EL (cell line): ENCODE data around the gene NATD1.
A peak's percentile ranks its signal among the peaks of the same experiment; 100 is the strongest.

Source experiments
- DNase-seq: peaks from one replicate; pipeline ENCODE4 v3.0.0-alpha.2; 2016

NATD1 gene

DNA sequence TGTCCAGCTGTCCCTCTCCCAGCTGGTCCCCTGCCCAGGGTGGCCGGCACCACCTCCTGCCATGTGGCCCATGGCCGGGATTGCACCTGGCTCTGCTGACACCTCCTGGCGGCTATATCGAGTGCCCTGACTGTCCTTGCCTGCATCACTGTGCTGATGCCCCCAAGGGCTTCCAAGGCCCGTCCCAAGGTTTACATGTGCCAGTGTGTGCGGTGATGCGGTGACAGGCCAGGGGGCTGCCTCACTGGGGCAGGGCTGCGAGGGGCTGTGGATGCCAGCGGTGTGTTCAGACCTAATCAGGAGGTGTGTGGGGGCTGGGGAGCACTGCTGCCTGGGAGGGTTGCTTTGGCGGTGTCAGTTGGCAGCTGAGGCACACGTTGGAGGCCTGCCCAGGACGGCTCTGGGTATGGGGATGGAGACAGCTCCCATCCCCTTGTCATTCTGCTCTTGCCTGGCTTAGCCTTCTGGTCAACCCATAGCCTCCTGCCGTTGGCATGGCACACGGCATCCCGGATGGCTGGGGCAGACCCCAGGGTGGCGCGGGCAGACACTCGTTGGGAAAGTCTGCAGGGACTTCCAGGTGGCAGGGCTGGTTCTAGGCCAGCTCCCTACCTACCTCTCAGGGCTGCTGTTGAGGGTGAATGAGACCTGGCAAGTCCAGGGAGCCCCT, 36.8 kb upstream of the NATD1 start:
- DNase-seq = no peak

DNA sequence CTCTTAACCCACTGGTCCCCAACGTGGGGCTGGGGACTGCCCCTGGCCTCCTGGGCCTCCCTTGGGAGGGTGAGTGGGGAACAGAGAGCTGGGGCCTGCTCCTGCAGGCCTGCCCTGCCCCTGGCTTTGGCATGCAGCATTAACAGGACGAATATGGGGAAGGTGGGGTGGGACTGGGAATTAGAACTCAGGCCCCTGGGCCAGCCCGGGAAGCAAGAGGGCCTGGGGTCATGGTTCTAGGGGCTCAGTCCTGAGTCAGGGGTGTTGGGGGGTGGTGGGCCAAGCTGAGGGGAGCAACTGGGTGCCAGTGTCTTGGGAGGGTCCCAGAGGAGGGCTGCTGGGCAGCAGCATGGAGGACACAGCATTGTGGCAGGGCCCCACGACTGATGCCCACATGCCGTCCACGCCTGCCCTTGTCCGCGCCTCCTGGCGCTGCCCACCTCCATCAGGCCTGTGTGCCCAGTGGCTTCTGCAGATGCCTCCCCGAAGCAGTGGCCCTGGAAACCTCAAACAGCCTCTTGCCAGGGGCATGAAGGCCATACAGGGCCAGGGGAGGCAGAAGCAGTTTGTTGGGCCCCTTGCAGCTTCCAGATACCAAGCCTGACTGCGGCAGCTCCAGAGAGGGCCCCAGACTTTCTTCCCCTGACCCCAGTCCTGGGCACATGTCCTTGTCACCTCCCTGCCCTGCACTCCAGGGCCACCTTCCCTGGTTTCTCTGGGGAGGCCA, 36.1 kb upstream of the NATD1 start:
- DNase-seq = no peak

DNA sequence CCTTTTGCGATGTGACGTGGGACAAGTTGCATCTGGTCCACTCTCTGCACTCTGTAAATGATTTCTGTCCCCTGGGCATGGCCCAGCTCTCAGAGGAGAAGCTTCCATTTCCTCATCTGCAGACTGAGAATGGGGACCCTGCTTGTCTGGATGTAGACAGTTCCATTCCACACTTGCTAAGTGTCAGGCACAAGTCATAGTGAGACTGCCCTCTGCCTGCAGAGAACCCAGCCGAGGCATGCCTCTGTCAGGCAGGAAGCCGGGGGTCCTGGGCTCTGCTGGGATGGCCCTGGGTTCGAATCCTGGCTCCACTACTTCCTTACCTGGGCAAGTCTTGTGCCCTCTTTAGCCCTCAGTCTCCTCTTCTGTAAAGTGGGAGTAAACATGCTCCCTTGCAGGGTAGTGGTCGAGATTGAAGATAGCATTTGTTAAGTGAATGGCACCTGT, 35.4 kb upstream of the NATD1 start:
- peak; percentile 29 for DNase-seq

DNA sequence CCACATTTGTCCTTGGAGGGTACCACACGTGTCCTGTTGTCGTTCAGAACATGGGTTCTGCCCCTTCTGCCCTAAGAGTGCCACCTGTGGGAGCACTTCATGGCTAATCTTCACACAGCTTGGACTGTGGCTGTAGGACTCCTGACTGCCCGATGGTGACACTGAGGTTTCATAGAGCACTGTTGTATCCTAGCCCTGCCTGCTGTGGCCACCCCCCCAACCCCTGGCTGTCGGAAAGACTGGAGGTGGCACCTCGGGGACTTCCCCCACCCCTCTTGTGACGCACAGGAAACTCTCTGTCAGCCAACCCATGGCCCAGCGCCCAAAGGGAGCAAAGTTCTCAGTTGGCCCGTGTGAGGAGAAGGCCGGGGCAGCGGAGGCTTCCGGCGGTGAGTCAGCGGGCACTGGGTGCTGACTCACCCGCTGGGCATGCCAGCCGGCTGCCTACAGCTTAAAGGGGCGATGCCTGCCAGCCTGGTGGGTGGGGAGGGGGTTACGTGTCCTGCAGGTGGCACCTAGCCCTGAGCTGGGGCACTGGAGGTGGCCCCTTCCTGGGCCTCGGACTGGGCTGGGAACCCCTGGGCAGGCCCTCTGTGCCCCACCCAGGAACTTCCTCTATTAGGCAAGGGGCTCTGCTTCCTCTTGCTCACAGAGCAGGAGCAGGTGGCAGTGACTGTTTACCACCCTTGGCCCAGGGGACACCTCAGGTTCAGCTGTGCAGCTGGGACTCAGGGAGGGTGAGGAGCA, 34.7 kb upstream of the NATD1 start:
- DNase-seq = peak; percentile 99

DNA sequence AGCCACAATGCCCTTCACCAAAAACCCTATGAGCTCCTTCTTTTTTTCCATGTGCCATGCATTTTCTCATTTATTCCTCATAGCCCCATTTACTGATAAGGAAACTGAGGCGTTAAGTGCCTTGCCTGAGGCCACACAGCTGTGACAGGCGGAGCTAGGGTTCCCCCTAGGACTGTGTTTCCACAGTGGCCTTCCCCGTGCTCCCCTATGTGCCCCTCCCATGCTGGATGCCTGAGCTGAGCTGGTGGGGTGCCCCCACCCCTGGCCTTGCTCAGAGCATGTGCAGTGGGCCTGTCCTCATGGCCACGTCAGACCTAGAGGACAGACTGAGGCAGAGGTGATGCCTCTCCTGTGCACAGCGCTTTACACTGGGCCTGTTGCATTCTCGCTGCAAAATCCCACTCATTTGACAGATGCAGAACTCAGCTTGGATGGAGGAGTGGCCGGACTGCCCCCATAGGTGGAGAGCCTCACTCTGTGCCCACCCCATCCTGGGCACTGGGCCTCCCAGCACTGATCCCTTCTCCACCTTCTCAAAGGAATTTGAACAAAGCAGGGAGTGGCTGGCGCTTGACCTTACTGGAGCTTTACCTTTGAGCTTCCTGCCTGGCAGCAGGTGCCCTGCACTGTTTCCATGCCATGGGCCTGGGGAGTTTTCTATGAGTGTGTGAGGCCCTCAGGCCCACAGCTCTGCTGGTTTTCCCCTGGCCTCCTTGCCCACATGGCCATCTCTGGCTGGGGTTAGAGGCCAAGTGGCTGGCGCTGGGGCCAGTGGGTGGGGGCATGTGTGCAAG, 33.9 kb upstream of the NATD1 start:
- no peak for DNase-seq

DNA sequence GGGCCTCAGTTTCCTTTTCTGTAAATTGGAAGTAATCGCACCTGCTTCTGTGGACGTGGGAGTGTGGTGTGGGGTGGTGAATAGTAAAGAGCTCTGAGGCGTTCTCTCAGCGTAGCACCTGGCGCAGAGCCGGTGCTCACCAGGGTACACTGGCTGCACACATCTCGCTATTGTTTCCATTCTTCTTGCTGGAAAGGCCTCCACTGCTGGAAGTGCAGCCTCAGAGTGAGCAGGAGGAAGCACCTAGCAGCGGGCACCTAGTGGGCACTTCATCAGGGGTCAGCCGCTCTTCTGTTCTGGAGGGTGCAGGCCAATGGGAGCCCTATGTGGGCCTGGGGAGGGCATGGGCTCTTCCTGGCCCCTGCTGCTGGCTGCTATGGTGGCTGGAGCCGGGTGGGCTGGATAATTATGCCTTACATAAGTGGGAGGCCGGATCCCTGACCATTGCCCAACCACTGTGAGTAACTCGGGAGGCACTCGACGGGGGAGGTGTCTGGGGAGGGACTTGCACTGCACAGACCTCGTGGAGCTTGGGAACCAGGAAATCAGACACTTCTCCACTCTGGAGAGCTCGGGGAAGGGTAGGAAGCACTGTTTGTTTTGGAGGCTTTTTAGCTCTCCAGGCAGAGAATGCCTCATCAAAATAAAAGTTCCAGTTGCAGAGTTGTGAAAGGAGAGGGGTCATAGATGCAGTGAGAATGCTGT, 33.0 kb upstream of the NATD1 start:
- DNase-seq = peak; percentile 99

DNA sequence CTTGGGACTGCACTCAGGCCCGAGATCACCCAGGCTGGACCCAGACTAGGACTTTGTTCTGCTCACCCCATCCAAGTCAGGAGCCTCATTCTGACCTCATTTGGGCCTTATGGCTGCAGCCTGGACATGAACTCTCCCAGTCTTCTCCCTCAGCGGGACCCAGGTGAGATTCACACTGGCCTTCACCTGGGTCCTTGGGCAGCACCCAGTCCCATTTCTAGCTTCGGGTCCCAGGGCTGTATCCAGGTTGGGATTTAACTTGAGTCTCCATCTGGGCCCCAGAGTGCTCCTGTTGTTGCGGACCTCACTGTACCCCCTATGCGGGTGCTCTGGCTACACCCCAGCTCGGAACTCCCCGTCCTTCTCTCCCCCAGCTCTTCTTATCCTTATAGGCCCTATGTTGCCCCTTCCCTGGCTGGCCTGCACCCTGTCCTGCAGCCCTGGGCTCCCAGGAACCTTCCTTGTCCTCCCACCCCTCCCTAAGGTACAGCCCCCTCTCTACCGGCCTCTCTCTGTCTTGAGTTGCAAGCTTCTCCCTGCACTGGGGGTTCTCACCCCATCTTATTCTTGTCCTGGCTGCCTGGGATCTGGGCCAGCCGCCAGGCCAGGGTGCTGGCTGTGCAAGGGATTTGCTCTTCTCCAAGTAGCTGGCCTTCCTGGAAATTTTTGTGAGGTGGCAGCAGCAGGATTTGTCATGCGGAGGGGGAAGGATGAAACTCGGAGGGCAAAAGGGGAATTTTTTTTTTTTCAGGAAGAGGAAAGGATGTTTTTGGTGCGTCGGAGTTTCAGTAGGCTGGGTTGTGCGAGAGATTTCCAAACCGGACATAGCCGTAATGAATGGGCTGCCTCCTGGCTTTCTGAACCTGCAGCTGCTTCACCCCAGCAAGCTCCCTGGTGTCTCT, 32.2 kb upstream of the NATD1 start:
- DNase-seq = peak; percentile 72

DNA sequence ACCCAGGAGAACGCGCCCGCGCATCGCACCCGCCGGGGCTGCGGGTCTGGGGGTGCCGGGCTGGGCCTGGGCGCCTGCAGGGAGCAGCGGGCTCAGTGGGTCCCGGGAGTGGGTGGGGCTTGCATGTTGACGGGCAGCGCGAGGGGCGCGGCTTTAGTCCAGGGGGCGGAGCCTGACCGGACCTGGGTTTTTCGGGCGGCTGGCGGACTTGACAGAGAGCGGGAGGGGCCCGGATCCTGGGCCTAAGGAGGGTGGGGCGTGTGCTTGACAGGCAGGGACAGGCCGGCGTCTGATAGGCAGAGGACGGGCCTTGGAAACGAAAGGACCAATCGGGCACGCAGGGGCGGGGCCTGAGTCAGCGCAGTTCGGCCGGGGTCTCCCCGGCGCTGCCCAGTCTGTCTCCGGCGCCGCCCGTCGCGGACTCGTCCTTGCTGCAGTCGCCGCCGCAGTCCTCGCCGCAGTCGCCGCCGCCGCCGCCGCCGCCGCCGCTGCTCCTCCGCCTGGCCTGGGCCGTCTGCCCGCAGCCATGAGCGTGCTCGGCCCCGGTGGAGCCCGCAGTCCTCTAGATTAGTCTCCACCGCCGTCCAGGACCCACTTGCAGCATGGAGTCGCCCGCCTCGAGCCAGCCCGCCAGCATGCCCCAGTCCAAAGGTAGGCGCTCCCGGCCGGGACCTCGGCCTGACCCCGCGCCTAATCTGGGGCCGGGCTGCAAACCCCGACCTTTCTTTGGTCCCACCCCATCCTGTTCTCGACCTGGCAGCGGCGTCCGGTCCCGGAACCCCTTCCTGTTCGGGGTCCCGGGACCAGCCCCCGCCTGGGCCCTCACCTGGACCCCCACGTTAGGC, 31.3 kb upstream of the NATD1 start, which contains the start of gene MAP2K3:
TSS of gene MAP2K3 (plus strand) at position 393 of the 845 bp plus-strand sequence. CDS start at position 603, 210 bp downstream.
- peak; percentile 99 for DNase-seq

DNA sequence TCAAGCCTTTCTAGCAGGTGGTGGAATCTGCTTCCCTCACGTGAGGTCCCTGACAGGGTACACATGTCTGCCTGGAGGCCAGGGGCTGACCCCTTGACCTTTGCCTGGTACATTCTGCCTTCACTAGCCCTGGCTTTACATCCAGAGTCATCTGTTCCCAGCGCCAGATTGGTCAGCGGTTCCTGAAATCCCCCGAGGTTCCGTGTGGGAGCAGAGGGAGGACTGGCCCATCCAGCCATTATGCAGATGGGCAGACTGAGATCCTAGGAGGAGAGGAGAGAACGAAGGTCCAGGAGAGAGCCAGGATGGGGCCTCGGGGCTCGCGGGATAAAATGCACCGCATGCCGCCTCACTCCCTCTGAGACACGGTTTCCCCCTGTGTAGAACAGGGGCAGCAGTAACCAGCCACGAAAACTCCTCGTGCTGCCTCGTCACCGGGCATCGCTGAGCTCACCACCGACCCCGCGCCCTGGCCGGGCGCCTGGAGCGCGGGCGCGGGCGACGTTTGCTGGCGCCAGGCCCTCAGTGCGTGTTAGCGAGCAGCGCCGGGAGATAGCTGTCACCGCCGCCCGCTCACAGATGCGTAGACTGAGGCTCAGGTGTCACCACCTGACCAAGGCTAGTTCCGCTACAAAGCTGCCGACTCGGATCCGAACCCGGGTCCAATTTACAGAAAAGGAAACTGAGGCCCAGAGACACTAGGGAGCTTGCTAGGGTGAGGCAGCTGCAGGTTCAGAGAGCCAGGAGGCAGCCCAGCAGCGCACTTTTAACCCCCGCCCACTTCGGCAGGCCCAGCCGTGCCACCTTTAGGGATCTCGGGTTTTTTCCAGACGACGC, 30.5 kb upstream of the NATD1 start:
- DNase-seq = peak; percentile 60

DNA sequence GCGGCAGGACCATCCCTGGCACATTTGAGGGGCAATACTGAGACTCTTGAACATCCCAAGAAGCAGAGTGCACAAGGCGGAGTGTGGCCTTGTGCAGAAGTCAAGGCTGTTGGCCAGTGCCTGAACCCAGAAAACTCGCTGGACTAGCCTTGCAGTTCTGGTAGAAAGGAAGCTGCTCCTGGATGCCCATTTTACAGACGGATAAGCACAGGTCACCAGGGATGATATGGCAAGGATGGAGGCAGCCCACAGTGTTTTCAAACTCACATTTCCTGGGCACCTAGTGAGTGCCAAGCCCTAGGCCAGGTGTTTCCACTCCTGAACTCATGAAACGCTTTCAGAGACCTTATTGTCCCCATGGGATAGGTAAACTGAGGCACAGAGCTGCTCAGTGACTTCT, 29.6 kb upstream of the NATD1 start:
- no peak for DNase-seq

DNA sequence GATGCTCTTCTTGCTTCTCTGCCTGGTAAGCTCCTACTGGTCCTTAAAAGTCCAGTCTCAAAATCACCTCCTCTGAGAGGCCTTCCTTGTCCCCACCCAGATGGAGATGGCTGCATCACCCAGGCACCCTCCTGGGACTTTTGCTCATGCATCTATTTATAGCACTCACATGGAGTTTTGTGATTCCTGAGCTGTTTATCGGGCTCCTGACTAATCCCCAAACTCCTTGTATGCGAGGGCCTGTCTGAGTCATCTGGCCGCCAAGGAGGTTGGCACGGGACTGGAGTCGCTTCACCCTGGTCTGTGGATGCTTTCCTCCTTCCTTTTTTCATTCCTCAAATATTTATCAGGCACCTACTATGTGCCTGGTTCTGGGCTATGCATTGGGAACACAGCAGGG, 29.0 kb upstream of the NATD1 start:
- DNase-seq = peak; percentile 99

DNA sequence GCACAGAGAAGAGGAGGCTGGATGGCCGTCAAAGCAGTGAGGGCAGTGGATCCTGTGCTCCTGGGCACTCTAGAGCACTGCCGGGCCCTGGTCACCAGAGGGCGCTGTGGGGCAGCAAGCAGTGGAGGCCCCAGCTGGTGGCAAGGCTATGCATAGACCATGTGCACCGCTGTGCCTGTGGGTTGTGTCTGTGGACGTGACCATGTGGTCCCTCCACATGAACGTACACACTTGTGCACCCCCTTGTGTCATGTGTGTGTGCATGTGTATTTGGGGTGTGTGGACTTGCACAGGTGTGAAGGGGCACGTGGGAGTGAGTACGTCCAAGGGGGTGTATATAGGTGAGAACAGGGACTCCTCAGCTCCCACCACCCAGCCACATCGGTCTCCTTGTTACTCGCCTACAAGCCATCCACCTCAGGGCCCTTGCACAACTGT, 26.9 kb upstream of the NATD1 start:
- peak; percentile 81 for DNase-seq

DNA sequence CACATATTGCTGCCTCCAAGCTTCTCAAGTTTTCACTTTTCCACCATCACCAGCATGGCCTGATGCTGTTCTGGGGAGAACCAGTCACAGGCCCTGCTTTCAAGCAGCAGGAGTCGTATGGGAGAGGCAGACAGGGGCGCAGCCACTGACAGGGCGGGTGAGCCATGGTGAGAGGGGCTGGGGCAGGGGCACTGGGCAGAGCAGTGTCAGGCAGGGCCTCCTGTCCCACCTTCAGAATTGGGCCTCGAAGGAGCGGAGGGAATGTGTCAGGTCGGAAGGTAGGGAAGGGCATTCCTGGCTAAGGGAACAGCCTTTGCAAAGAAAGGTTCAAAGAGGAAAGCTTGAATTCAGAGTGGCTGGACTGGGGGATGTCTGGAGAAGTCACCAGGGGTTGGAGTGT, 26.4 kb upstream of the NATD1 start:
- no peak for DNase-seq

DNA sequence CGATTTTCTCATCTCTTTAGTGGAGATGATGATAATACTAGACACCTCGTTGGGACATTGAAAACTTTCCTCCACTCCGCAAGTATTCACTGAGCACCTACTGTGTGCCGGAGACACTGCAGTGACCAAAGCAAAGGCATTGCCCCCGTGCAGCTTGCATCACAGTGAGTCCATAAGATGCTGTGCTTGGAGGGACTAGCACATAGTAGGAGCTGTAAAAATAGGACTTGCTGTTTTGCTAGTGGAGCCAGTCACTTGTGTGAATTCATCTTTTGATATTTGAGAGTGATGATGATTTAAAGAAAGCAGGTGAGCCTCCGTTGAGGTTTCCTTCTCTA, 26.0 kb upstream of the NATD1 start:
- no peak for DNase-seq

DNA sequence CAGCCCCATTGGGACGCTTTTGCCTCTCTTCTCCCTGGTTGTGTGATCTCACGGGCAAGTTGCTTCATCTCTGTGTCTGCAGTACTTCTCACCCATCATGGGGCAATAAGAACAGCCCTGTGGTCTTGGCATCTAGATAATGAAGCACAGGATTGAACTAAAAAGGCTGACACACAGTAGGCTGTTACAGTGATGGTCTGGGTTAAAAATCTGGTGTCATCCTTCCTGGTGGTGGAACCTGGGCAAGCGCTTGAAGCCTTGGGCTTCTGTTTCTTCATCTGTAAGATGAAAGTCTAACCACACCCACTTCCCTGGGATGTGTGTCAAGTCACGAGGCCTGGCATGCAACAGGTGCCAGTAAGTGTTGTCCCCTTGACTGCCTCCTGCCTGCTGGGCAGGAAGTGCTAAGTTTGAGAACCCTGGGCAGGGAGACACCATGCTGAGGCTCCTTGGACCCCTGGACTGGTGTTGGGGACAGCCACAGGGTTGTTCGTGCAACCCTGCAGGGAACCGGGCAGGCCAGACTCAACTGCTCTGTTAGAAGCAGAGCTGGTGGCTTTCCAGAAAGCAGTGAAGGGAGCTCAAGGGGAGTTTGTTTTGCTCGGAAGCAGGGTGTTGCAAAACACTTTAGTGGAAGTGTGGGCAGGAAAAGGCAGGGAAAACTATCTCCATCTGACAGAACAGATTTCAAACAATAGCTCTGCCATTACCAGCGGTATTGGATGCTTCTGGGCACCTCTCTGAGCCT, 25.4 kb upstream of the NATD1 start:
- no peak for DNase-seq

DNA sequence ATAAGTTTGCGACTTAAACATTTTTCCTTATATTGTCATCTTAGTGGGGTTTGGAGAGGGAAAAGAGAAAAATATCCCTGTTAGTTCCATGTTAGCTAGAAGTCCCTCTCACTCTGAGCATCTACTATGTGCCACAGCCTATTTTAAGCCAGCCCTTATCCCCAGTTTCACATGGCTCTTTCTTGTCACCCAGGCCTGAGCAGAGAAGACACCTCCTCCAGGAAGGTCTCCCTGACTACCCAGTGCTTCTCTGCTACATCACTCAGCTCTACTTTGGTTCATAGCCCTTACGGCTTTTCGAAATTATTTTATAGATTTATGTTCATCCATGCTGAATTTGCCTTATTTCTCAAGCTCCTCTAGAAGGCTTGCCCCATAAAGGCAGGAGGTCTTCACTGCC, 24.1 kb upstream of the NATD1 start:
- DNase-seq = no peak

DNA sequence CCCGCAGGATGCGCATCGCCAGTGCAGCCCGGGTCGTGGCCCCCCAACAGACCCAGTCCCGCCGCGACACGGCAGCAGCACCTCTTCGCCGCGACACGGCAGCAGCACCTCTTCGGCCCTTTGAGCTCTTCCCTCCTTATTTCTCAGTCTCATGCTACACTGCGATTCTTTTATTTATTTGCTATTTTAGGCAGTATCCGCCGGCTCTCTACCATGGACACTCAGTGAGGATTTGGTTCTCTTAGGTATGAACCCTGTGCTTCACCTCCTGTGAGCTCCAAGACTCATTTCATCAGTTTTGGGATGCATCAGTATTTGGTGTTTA, 23.0 kb upstream of the NATD1 start:
- no peak for DNase-seq

DNA sequence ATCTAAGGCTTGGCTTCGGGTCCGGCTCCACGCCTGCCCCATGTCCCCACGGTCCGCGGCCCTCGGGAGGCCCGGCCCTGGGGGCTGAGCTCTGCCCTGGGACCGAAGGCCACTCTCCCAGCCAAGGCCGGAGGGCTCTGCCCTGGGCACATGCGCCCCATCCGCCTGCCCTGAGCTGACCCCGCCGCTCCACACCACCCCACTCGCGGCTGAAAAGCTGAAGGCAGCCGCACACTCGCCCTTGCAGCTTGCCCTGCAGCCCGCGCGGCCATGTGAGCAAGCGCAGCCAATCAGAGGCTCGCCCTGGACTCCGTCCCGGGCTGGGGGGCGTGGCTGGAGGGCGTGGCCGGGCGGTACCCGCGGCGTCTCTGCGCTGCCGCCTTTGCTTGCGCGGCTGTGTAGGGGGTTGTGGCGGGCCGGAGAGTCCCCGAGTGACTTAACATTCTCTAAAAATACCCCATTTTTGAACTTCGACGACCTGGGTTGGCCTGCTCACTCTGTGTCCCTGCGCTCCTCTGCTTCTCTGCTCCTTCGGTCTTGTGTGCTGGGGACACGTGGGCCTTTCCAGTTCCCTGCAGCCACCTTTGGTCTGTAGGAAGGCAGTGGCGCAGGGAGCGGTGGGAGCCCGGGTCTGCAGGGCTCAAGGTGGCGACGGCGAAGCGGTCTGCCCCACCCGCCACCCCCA, 22.5 kb upstream of the NATD1 start:
- DNase-seq = peak; percentile 85
